Measurements from ENCODE around the gene TCF7L1. TPM values are rescaled to one million over a fixed set of nuclear protein-coding genes. Genes with fewer than 3 reads are reported as not detected.
"Not testable (repeated sequence)": the region's sequence is repeated elsewhere in the genome, so short reads cannot be mapped to it uniquely, and the experiment has no call there.

Gene TCF7L1
- total RNA-seq, 1 experiment from 2014 or later, result 0.07 TPM

- in situ Hi-C loops (cut with HindIII; ENCODE audit: low pct_unique_long_range_greater_than_20kb, low sequenced_read_pairs), result no loop called here
- no peak for DNase-seq (ENCODE audit: low read depth)
Observed at GRCh38 chr2:85210511-85210910, 77.3 kb downstream of the TCF7L1 start.

DNA sequence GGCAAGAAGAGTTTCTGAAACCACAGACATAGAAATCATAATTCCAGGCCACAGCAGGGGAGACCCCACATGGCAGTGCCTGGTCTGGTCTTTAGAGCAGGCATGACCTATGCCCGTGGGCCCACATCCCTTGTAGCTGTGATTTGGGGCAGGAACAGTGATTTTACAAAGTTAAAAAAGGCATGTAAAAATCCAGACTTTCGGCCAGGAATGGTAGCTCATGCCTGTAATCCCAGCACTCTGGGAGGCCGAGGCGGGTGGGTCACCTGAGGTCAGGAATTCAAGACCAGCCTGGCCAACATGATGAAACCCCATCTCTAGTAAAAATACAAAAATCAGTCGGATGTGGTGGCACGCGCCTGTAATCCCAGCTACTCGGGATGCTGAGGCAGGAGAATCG, 78.4 kb downstream of the TCF7L1 start:
- in situ Hi-C loops (cut with HindIII; ENCODE audit: low pct_unique_long_range_greater_than_20kb, low sequenced_read_pairs), result not testable (repeated sequence)

DNA sequence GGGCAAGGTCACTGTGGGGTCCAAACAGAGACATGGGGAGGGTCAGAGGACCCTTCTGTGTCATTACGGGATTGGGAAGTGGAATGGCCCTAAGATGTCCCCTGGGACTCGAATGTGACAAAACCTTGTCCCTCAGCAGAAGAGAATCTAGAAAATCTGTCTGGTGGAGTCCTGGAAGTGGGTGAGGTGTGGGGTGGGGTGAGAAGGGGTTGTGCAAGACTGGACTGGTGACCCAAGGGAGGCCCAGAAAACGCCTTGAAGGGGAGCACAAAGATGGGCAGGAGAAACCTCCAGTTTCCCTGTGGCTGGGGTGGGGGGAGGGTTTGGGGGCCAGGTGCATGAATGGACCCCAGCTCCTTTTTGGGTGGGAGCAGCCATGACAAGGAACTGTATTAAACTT, 79.6 kb downstream of the TCF7L1 start:
- in situ Hi-C loops (cut with HindIII; ENCODE audit: low pct_unique_long_range_greater_than_20kb, low sequenced_read_pairs), result no loop called here
- no peak for DNase-seq (ENCODE audit: low read depth)

More for the DNA sequence above, 78.4 kb downstream of the TCF7L1 start:
- not testable (repeated sequence) for DNase-seq (ENCODE audit: low read depth)

DNA sequence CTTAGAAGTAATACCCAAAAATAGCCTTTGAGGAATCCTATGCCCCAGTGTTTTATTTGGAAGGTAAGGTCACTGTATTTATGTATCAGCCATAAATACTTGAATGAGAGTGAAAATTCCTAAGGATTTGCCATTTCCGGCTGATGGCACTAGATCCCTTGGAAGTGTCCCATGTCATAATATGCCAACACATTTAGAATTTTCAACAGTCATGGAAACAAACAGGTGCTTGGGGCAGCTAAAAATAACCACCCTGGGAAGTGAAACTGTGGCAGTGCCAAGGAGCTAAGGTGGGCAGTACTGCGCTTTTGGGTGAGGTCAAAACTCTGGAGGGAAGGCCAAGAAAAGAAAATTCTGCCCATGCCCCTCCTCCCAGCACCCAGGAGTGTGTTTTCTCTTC, 80.2 kb downstream of the TCF7L1 start:
- in situ Hi-C loops (cut with HindIII; ENCODE audit: low pct_unique_long_range_greater_than_20kb, low sequenced_read_pairs), result no loop called here
- DNase-seq (ENCODE audit: low read depth), result no peak

- DNase-seq (ENCODE audit: low read depth), result no peak
- in situ Hi-C loops (cut with HindIII; ENCODE audit: low pct_unique_long_range_greater_than_20kb, low sequenced_read_pairs), result no loop called here
Observed at GRCh38 chr2:85213901-85214512, 80.8 kb downstream of the TCF7L1 start.

DNA sequence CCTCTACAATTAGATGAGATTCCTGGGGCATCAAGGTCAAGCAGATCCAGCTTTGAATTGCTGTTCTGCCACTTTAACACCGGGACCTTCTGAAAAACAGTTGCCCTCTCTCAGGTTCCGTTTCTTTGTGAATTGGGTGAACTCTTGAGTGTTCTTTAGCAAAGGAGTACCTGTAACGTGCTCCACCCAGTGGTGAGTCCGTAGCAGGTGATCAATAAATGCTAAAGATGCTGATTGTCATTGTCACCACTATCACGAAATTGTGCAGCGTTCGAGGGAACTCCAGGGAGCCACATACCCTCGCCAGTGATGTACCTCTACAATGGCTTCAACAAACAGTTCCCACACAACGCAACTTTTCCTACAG, 81.9 kb downstream of the TCF7L1 start:
- DNase-seq (ENCODE audit: low read depth), result no peak
- in situ Hi-C loops (cut with HindIII; ENCODE audit: low pct_unique_long_range_greater_than_20kb, low sequenced_read_pairs), result no loop called here

DNA sequence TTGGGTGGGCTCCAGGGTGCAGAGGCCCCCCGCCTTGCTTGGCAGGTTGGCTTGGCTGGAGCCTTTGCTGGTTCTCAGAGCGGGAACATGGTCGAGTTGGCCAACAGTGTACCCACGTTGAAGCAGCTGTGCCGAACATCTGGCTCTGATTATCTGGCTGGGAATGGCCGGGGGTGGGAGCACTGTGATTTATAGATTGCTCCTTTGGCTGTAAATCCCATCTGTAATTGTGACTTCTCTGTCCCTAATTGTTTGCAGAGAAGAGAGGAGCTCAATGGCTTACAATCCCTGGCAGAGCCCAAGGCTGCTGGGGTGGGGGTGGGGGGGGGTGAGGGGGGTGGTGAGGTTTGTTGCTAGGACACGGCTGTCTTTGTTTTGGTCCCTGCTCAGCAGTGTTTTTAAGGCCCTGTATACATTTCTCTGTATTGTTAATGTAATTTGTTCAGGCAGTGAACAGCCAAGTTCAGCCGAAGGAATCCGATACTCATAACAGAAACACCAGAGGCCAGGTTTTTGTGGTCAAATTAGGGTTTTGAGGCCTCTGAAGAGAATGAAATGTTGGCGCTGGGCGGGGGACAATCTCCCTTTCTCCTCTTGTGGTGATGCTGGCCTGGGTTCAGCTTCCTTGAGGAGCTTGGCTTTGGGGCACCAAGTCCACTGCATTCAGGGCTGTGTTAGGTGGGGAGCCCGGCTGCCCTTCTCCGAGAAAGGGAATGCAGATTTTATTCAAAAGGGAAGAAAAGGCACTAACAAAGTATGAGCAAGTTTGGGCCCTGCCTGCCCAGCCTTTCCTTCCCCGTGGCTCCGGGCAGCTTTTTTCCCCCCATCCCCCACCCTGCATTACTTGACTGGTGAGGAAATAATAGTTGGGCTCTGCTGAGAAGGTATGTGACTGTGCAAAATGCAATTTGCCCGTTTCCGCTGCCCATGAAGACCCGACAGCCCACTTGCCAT, 82.5 kb downstream of the TCF7L1 start:
- in situ Hi-C loops (cut with HindIII; ENCODE audit: low pct_unique_long_range_greater_than_20kb, low sequenced_read_pairs), result no loop called here
- DNase-seq (ENCODE audit: low read depth), result no peak

DNA sequence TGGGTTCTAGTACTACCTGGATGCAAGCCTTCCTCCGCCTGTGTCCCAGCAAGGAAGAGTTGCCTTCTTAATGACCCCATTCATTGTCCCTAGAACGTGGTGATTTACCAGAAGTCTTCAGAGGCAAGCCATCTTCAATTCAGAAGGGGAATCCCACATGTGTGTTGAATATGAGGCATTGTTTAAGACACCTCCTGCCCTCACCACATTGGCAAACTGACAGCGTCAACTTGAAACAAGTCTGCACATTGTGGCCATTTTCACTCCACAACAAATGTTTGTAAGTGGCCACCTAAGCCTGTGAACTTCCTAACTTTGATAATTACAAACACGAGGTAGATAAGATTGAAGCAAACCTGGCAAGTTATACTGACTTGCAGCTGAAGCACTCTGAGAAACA, 83.7 kb downstream of the TCF7L1 start:
- DNase-seq (ENCODE audit: low read depth), result no peak
- in situ Hi-C loops (cut with HindIII; ENCODE audit: low pct_unique_long_range_greater_than_20kb, low sequenced_read_pairs), result no loop called here

DNA sequence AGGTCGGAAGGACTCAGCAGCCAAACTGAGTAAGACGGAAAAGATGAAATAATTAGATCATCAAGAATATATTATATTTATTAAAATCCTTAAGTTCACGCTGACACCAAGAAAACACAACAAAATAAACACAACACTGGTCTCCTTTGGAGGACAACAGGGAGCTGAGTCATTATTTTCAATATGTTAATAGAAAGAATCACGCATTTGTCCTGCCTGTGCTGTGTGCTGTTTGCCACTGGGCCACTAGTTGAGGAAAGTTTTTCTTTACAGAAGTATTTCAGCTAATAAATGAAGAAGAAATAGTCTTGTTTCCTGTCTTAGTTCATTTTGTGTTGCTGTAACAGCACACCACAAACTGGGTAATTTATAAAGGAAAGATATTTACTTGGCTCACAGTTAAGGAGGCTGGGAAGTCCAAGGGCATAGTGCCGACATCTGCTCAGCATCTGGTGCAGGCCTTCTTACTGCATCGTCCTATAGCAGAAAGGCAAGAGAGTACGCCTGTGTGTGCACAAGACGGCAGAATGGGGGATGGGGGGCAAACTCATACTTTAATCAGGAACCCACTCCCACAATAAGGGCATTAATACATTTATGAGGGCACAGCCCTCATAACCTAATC, 88.0 kb downstream of the TCF7L1 start:
- no peak for DNase-seq (ENCODE audit: low read depth)
- in situ Hi-C loops (cut with HindIII; ENCODE audit: low pct_unique_long_range_greater_than_20kb, low sequenced_read_pairs), result no loop called here

DNA sequence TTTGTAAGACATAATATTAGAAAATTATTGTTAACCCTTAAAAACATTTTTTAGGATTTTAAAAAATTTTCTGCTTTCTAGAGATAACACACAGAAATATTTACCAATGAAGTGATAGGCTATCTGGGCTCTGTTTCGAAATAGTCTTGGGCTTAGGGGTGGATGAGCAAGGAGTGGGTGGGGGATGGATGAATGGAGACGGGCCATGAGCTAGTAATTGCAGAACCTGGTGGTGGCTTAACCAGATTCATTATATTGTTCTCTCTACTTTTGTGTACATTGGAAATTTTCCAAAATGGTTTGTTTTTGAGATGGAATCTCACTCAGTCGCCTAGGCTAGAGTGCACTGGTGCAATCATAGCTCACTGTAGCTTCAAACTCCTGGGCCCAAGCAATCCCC, 89.6 kb downstream of the TCF7L1 start:
- DNase-seq (ENCODE audit: low read depth), result no peak
- in situ Hi-C loops (cut with HindIII; ENCODE audit: low pct_unique_long_range_greater_than_20kb, low sequenced_read_pairs), result no loop called here

DNA sequence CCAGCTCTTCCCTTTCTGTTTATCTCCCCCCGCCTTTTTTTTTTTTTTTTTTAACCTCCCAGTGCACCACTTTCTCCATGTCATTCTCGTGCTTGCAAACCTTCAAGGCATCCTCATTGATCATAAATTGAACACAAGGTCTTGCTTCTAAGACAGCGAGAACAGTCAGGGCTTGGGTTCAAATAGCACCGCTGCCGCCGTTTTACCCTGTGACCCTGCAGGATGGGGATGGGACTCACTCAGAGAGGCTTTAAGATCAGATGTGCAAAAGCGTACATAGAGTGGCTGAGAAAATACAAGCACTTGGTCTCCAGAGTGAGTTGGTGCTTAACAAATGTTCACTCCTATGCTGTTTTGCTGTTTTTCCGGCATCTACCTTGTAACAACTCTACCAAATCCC, 93.6 kb downstream of the TCF7L1 start:
- DNase-seq (ENCODE audit: low read depth), result no peak
- in situ Hi-C loops (cut with HindIII; ENCODE audit: low pct_unique_long_range_greater_than_20kb, low sequenced_read_pairs), result no loop called here

DNA sequence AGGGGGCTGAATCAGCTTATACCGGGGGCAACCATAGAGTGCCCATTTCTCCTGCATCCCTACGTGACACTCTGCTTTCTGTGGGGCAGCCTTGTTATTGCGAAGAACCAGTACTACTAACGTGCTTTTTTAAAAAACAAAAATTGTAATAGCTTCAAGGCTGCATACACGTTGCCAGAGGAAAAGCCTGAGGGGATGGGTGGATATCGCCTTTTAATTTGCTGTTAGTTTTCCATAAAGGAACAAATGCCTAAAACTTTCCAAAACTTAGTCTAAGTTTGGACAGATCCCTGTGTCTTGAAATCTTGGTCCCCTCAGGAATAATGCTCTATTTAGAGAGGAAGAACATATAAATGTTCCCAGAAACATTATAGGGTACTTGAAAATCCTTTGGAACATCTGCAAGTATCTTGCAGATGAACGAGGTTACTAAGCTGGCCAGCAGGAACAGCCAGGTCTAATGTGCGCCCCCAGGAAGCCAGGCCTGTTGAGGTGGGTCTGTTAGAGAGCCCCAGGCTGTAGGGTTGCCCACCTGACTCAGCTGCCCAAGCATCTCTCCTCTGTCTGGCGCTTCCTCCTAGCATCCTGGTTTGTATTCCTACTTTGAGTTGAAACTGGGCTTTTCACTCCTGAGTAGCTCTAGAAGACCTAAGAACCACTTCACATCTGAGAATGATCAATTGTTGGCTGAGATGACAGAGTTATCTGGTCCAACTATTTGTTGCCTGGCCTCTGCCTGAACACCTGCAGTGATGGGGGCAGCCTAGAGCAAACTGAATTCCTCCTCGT, 97.7 kb downstream of the TCF7L1 start:
- DNase-seq (ENCODE audit: low read depth), result no peak
- in situ Hi-C loops (cut with HindIII; ENCODE audit: low pct_unique_long_range_greater_than_20kb, low sequenced_read_pairs), result no loop called here

DNA sequence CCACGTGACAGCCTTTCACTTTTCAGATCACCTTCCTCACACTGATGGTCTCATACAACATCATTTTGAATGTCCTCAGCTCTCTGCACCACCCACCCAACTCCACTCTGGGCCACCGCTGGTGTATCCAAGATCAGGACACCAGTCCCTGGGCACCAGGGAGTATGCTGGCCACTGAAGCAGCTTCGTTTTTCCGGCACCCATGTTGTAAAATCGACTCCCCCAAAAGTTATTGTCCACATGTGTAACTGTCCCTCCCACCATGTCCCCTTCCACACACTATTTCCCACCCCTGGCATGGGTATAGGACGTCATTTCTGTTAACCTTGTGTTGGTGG, 98.2 kb downstream of the TCF7L1 start:
- DNase-seq (ENCODE audit: low read depth), result no peak
- in situ Hi-C loops (cut with HindIII; ENCODE audit: low pct_unique_long_range_greater_than_20kb, low sequenced_read_pairs), result no loop called here

GRCh38 chr2:85231952-85232351, 98.8 kb downstream of the TCF7L1 start:
- in situ Hi-C loops (cut with HindIII; ENCODE audit: low pct_unique_long_range_greater_than_20kb, low sequenced_read_pairs), result no loop called here
- no peak for DNase-seq (ENCODE audit: low read depth)

GRCh38 chr2:85234868-85235267, 101.7 kb downstream of the TCF7L1 start:
- in situ Hi-C loops (cut with HindIII; ENCODE audit: low pct_unique_long_range_greater_than_20kb, low sequenced_read_pairs), result no loop called here
- no peak for DNase-seq (ENCODE audit: low read depth)

DNA sequence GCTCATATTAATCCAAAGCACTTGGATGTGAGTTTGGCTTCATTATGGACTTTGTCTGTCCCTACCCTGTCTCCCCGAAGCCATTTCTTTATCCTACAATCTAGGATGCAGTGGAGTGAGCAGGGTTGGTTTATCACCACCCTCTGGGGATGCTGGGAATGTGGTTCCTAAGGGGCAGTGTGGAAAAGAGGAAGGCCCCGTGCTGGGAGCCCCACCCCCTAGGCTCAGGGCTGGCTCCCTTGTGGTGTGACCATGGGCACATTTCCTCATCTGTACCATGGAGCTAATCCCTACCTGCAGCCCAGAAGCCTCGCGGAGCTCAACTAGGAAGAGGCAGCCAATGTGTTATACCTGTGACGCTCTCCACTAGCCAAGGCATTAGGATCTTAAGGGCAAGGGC, 102.1 kb downstream of the TCF7L1 start:
- in situ Hi-C loops (cut with HindIII; ENCODE audit: low pct_unique_long_range_greater_than_20kb, low sequenced_read_pairs), result no loop called here
- no peak for DNase-seq (ENCODE audit: low read depth)

- in situ Hi-C loops (cut with HindIII; ENCODE audit: low pct_unique_long_range_greater_than_20kb, low sequenced_read_pairs), result no loop called here
- no peak for DNase-seq (ENCODE audit: low read depth)
Observed at GRCh38 chr2:85236084-85236483, 102.9 kb downstream of the TCF7L1 start.

DNA sequence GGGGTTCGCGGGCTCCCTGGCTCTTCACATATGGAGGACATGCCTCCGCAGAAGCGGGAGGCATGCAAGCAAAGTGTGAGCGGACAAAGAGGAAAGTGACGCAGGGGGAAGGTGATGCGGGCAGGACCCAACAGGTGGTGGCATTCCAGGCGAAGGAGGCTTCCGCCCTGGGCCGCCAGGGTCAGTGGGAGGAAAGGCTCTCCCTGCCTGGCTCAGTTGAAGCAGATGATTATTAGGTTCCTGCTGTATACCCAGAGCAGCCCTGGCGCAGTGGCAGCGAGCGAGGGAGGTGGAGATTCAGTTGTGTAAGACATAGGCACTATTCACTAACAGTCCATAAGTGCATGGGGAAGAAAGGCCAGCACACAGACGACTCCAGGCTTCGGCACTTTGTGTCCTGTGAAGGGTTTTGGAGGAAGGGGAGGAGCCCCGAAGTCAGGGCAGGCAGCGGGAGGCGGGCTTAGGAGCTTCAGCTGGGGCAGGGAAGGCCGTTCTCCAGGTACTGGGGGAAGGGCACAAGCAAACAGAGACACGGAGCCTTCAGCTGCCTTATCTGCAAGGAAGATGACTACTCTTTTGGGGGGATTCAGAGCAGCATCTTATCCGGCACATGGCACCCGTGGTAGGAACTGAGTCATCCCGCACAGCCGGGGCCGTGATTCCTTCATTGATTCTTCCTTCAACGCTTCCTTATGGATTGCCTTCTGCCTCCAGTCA, 104.8 kb downstream of the TCF7L1 start:
- no peak for DNase-seq (ENCODE audit: low read depth)
- in situ Hi-C loops (cut with HindIII; ENCODE audit: low pct_unique_long_range_greater_than_20kb, low sequenced_read_pairs), result no loop called here
